HS-27A (cell line): Measurements from ENCODE around the gene TSPAN10.

Experiments used
- DNase-seq: peaks from one replicate; pipeline ENCODE4 v3.0.0-alpha.2; 2012; ENCODE audit warnings: low read depth, missing footprints

Gene TSPAN10

GRCh38 chr17:81635431-81635830 is 1.6 kb upstream of the TSPAN10 start:
- DNase-seq: no peak

- no peak for DNase-seq
These were observed 957 bp upstream of the TSPAN10 start for GRCh38 chr17:81635973-81636504.

- no peak for DNase-seq
These were observed 1.7 kb downstream of the TSPAN10 start for GRCh38 chr17:81638683-81639082.

GRCh38 chr17:81640011-81640410 is 3.0 kb downstream of the TSPAN10 start:
- no peak for DNase-seq

GRCh38 chr17:81641825-81642489 is 5.0 kb downstream of the TSPAN10 start:
- DNase-seq: peak; percentile 45

- no peak for DNase-seq
These were observed 7.5 kb downstream of the TSPAN10 start for GRCh38 chr17:81644496-81644895.

GRCh38 chr17:81644976-81645952 is 8.3 kb downstream of the TSPAN10 start:
- DNase-seq: no peak

- DNase-seq: no peak
These were observed 10.0 kb downstream of the TSPAN10 start for GRCh38 chr17:81646869-81647600.

GRCh38 chr17:81647640-81648012 is 10.6 kb downstream of the TSPAN10 start:
- no peak for DNase-seq

- no peak for DNase-seq
These were observed 11.2 kb downstream of the TSPAN10 start for GRCh38 chr17:81648013-81648706.

- no peak for DNase-seq
These were observed 11.7 kb downstream of the TSPAN10 start for GRCh38 chr17:81648707-81649085.

GRCh38 chr17:81650951-81651350 is 14.0 kb downstream of the TSPAN10 start:
- DNase-seq: no peak

GRCh38 chr17:81651692-81652091 is 14.7 kb downstream of the TSPAN10 start:
- DNase-seq: peak; percentile 57

- DNase-seq: no peak
These were observed 16.1 kb downstream of the TSPAN10 start for GRCh38 chr17:81652906-81653771.

- DNase-seq: no peak
These were observed 18.6 kb downstream of the TSPAN10 start for GRCh38 chr17:81655378-81656117.

- no peak for DNase-seq
These were observed 19.2 kb downstream of the TSPAN10 start, which contains the start of gene PDE6G for GRCh38 chr17:81656118-81656743. PDE6G (minus strand) TSS chr17:81656542; CDS start chr17:81653305, 3,237 bp downstream.

GRCh38 chr17:81656835-81657234 is 19.8 kb downstream of the TSPAN10 start:
- DNase-seq: no peak

GRCh38 chr17:81659038-81659437 is 22.0 kb downstream of the TSPAN10 start:
- DNase-seq: no peak

- no peak for DNase-seq
These were observed 23.4 kb downstream of the TSPAN10 start for GRCh38 chr17:81660441-81660840.
